Measurements from ENCODE around the gene DBI. TPM values are rescaled to one million over a fixed set of nuclear protein-coding genes. Genes with fewer than 3 reads are reported as not detected.

Gene DBI
- total RNA-seq, 1 donor from 2014 or later: 303 TPM

DNA sequence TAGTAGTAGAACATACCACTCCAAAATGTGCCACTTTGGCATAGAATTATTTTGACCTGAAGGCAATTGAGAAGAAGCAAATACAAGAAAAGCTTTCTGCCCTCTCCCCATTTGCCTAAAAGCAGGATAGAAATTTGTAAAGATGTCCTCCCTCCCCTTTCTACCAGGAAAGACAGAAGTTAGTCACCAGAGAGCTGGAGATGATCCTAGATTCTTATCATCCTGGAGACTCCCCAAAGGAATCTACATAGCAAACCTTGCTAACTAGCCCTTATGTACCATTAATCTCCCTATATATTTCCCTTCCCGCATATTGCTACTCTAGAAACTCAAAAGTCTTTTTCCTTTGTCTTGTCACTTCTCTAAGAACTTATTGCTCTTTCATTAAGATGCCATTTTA, 52.3 kb downstream of the DBI start:
- H3K4me3 ChIP-seq: no peak overlapping the region
- intact Hi-C loops (cut with micrococcal nuclease): no loop called here
- TF ChIP-seq, protein P1, sequence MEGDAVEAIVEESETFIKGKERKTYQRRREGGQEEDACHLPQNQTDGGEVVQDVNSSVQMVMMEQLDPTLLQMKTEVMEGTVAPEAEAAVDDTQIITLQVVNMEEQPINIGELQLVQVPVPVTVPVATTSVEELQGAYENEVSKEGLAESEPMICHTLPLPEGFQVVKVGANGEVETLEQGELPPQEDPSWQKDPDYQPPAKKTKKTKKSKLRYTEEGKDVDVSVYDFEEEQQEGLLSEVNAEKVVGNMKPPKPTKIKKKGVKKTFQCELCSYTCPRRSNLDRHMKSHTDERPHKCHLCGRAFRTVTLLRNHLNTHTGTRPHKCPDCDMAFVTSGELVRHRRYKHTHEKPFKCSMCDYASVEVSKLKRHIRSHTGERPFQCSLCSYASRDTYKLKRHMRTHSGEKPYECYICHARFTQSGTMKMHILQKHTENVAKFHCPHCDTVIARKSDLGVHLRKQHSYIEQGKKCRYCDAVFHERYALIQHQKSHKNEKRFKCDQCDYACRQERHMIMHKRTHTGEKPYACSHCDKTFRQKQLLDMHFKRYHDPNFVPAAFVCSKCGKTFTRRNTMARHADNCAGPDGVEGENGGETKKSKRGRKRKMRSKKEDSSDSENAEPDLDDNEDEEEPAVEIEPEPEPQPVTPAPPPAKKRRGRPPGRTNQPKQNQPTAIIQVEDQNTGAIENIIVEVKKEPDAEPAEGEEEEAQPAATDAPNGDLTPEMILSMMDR (IDR thresholded peaks at IDR 0.05; ENCODE audit: borderline replicate concordance): no peak
- H3K9me3 ChIP-seq (replicated peaks): peaks cover 12% of the 10 kb centered on the region
- H3K27me3 ChIP-seq (ENCODE audit: low read depth): no peaks in the 10 kb centered on the region
- H3K27ac ChIP-seq (replicated peaks): no peak overlapping the region
- DNase-seq: no peak
- H3K4me1 ChIP-seq: no peaks in the 10 kb centered on the region
- H3K36me3 ChIP-seq: no peaks in the 10 kb centered on the region

DNA sequence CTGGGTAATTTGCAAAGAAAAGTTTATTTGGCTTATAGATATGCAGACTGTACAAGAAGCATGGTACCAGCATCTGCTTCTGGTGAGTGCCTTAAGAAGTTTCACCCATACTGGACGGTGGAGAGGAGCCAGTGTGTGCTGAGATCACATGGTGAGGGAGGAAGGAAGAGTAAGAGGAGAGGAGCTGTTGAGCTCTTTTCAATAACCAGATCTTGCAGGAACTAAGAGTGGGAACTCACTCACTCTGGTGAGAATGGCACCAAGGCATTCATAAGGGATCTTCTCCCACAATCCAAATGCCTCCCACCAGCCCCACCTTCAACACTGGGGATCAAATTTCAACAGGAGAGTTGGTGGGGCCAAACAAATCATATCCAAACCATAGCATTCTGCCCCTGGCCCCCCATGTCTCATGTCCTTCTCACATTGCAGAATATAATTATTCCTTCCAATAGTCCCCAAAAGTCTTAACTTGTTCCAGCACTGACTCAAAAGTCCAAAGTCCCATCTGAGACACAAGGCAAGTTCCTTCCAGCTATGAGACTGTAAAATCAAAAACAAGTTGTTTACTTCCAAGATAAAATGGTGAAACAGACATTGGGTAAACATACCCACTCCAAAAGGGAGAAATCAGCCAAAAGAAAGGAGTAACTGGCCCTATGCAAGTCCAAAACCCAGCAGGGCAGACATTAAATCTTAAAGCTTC, 53.2 kb downstream of the DBI start:
- intact Hi-C loops (cut with micrococcal nuclease): no loop called here
- Histone ChIP-seq H3K4me1 (no peaks in the 10 kb centered on the region), H3K36me3 (no peaks in the 10 kb centered on the region), H3K27me3 (ENCODE audit: low read depth) (no peaks in the 10 kb centered on the region), H3K9me3 (replicated peaks) (peaks cover 4% of the 10 kb centered on the region), H3K27ac (replicated peaks) (no peak overlapping the region), H3K4me3 (no peak overlapping the region)
- no peak for DNase-seq
- TF ChIP-seq, protein P1 (IDR thresholded peaks at IDR 0.05; ENCODE audit: borderline replicate concordance): no peak

DNA sequence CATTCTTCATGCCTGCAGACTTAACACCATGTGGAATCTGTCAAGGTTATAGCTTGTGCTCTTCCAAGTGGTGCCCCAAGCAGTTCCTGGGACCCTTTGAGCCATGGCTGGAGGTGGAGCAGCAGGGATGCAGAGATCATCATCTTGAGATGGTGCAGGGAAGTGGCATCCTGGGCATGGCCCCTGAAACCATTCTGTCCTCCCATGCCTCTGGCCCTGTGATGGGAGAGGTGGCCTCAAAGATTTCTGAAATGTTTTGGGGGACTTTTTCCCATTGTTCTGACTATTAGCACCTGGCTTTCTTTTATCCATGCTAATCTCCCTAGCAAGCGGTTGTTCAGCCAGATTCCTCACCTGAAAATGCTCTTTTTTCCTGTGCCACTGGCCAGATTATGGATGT, 54.5 kb downstream of the DBI start:
- TF ChIP-seq, protein P1 (IDR thresholded peaks at IDR 0.05; ENCODE audit: borderline replicate concordance): no peak
- Histone ChIP-seq H3K4me1 (peaks cover 6% of the 10 kb centered on the region), H3K4me3 (no peak overlapping the region), H3K27ac (replicated peaks) (no peak overlapping the region), H3K36me3 (no peaks in the 10 kb centered on the region), H3K9me3 (replicated peaks) (no peaks in the 10 kb centered on the region), H3K27me3 (ENCODE audit: low read depth) (no peaks in the 10 kb centered on the region)
- intact Hi-C loops (cut with micrococcal nuclease): no loop called here
- DNase-seq: no peak

DNA sequence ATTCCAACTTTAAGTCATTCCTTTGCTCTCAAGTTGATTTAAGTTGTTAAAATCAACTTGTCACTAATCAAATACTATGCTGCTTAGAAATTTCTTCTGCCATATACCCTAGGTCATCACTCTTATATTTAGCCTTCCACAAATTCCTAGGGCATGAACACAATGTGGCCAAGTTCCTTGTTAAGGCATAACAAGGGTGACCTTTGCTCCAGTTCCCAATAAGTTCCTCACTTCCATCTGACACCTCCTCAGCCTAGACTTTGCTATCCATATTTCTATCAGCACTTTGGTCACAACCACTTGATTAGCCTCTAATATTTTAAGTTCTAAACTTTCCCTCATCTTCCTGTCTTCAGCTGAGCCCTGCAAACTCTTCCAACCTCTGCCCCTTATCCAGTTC, 55.0 kb downstream of the DBI start:
- peaks cover 10% of the 10 kb centered on the region for H3K4me1 ChIP-seq
- TF ChIP-seq, protein P1 (IDR thresholded peaks at IDR 0.05; ENCODE audit: borderline replicate concordance): no peak
- H3K27me3 ChIP-seq (ENCODE audit: low read depth): no peaks in the 10 kb centered on the region
- H3K27ac ChIP-seq (replicated peaks): no peak overlapping the region
- DNase-seq: no peak
- H3K36me3 ChIP-seq: no peaks in the 10 kb centered on the region
- H3K4me3 ChIP-seq: no peak overlapping the region
- no peaks in the 10 kb centered on the region for H3K9me3 ChIP-seq (replicated peaks)
- intact Hi-C loops (cut with micrococcal nuclease): no loop called here

Other genes starting within 250 kb of the DBI start
- gene C1QL2, start 208.2 kb upstream of the DBI start, total RNA-seq: not detected
- 7.1 TPM for gene STEAP3, start 143.1 kb upstream of the DBI start, total RNA-seq
- gene C2orf76, start 143 bp upstream of the DBI start, total RNA-seq: 7.3 TPM
- gene TMEM37, start 64.9 kb downstream of the DBI start, total RNA-seq: 2.4 TPM
- 1.2 TPM for gene SCTR, start 157.5 kb downstream of the DBI start, total RNA-seq
- gene CFAP221, start 177.5 kb downstream of the DBI start, total RNA-seq: 1.0 TPM